ENCODE data around the gene HAPSTR1.

The HAPSTR1 gene

DNA sequence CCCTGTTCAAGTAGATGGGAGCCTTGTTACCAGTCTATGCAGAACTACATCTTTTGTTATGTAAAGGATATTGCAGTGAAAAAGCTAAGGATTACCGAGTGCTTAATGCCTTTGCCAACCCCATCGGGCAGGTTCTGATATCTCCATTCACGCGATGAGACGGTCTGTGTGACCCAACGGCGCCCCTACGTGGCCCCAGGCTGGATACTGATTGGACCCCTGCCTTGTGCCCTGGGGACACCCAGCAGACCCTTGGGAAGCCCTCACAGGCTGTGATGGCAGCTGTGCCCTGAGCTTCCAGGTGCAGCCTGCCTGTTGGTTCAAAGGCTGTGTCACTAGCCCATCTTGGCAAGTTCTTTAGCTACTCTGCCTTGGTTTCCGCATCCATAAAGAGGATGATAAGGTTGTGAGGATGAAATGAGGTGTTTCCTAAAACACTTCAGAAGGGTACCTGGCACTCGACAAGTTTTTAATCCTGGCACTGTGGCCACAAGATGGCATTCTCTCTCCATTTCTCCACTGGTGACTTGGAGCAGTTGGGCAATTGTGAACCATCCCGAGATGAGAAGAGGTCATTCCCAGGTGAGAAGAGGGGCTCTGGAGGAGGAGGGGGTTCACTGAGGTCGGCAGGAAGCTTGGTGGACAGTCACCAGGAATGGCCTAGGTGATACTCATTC is 33.6 kb downstream of the HAPSTR1 start:
- no peak for DNase-seq

DNA sequence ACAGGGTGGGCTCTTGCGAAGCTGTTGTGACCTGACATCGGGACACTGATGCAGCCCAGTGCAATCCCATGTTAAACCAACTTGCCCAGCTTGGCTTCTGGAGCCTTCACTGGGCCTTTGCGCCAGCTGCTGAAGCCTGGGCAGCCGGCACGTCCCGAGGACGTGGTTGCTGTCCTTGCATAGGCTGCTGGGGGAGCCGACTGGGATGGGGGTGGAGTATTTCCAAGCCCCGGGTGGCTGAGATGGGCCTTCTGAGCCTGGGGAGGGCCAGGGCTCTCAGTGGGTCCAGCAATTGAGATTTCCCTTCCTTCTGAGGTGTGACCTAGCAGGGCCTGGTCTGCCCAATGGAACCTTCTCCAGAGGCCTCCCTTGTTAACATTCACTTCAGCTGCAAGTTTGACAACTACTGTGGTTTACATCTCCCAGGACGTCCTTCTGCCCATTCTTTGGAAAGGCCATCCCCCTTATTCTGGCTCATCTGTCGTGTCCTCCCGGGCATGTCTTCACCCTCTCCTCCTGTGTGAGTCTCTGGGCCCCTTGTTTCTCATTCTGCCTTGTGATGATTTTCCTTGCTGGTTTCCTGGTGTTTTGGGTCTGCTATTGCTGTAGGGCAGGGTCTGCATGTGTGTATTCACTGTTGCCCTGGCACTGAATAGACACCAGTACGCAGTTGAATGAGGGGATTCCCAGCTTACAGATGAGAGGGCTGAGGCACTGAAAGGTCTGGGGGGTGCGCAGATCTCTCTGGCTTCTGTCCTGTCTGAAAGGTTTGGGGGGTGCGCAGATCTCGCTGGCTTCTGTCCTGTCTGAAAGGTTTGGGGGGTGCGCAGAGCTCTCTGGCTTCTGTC is 34.4 kb downstream of the HAPSTR1 start:
- no peak for DNase-seq

DNA sequence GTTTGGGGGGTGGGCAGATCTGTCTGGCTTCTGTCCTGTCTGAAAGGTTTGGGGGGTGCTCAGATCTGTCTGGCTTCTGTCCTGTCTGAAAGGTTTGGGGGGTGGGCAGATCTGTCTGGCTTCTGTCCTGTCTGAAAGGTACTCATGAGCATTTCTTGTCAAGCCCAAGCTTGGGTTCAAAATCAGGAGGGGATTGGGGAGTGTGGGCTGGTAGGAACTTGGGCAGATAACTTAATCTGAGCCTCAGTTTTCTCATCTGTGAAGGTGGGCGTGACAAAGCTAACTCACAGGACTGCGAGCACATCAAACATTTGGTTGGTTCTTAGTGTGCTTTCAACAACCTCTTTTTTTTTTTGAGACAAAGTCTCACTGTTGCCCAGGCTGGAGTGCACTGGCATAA is 35.2 kb downstream of the HAPSTR1 start:
- DNase-seq = no peak

DNA sequence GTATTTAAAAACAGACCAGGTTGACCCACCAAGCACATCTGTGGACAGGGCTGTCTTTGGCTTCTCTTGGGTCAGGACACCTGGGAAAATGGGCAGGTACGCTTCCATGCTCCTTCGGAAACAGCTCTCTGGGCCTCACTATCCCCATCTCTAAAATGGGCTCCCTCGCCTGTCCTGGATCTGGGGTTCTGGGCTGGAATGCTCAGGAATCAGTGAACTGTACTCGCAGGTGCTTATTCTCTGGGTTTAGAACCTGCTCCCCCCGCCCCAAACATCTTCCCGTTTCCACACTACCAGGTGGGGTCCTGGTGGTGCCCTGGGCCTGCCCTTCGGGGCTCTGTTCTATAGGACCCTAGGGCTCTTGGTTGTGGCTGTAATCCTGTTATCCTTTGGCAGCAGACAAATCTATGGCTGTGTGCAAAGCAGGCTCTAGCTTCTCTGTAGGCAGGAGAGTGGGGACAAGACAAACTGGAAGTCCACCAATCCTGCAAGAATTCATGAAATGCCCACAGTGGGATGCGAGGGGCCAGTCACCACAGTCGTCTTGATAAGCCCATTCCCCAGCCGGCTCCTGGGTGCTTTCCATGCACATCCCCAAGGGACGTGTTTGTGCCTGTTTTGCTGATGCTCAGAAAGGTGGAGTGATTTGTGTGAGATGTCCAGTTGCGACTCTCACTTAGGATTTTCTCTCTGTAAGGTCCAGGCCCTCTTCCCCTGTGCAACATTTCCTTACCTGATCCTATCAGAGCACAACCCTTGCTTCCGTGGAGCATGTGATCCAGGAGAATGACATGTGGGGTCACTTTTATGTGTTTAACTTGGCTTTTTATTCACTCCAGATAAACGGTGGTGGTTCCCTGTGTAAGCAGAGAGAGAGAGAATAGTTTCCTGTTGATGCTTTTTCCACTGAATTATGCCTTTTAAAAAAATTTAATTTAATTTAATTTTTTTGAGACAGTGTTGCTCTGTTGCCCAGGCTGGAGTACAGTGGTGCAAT is 37.2 kb downstream of the HAPSTR1 start:
- no peak for DNase-seq

DNA sequence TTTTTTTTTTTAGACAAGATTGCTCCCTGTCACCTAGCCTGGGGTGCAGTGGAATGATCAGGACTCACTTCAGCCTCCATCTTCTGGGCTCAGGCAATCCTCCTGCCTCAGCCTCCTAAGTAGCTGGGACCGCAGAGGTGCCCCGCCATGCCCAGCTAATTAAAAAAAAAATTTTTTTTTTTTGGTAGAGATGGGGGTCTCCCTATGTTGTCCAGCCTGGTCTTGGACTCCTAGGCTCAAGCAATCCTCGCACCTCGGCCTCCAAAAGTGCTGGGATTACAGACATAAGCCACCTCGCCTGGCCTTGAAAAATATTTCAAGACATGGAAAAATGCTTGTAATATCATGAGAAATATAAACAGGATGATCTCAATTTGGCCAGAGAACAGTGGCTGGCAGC is 42.9 kb downstream of the HAPSTR1 start:
- no peak for DNase-seq

DNA sequence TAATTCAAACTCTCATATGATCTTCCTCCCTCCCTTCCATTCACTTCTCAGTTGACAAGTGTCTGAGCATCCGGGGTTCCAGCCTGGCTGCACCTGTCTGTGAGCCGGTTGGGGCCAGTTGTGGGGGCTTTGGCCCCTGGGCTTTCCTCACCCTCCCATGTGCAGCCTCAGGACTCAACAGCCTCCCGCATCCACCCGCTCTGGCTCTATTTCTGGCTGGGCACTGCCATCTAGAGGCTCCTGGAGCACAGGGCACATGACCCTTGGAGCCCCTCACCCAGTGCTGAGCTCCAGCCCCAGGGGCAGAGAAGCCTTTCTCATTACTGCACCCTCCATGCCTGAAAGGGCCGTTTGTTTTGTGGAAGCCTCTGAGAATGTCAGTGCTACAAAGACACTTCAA is 43.3 kb downstream of the HAPSTR1 start:
- DNase-seq = no peak

DNA sequence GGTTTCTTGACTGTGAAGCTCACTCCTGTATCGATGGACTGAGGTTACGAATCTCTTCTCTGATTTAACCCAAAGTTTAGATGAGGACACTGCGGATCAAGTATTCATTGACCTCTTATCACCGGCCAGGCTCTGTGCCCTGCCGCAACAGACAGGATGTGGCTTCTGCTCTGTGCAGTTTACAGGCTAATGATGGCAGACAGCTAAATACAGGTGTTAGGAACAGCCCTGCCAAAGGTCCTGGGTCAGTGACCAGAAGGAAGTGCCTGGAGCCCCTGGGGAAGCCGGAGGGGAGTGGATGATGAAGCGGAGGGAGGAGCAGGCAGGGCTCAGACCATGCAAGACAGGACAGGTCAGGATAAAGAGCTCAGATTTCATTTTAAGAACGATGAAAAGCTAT is 44.4 kb downstream of the HAPSTR1 start:
- DNase-seq = no peak

DNA sequence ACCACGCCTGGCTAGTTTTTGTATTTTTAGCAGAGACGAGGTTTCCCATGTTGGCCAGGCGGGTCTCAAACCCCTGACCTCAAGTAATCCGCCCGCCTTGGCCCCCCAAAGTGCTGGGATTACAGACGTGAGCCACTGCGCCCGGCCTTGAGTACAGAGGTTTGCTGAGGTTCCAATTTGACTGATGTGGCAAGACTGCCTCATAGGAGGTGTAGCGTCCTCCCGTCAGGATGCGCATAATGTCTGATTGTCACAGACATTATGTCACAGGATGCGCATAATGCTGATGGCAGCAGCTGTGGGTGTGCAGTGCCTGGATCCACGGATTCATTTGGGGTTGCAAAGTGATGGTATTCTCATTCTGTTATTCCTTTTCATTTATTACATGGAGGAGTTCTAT is 45.2 kb downstream of the HAPSTR1 start:
- no peak for DNase-seq

DNA sequence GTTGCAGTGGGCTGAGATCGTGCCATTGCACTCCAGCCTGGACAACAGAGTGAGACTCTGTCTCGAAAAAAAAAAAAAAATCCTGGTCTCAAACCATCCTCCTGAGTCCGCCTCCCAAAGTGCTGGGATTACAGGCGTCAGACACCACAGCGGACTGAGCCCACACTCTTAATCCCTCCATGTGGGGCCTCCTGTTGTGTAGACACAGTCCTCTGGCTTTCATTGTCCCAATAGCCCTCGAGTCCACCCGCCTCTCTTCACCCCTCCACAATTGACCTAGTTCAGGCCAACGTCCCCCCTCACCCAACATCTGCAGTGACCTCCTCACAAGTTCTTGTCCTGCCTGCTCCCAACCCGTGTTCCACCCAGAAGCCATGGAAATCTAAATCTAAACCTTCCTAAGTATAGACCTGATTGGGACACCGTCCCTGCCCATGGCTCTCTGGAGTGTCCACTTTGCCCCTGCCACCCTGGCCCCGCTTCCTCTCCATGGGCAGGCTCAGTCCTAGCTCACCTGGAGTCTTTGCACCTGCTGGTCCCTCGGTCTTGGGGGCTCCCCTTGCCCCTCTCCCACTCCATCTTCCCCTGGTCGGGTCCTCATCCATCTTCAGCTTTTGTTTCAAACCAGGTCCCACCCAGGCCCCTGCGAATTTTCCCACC is 46.7 kb downstream of the HAPSTR1 start:
- no peak for DNase-seq

DNA sequence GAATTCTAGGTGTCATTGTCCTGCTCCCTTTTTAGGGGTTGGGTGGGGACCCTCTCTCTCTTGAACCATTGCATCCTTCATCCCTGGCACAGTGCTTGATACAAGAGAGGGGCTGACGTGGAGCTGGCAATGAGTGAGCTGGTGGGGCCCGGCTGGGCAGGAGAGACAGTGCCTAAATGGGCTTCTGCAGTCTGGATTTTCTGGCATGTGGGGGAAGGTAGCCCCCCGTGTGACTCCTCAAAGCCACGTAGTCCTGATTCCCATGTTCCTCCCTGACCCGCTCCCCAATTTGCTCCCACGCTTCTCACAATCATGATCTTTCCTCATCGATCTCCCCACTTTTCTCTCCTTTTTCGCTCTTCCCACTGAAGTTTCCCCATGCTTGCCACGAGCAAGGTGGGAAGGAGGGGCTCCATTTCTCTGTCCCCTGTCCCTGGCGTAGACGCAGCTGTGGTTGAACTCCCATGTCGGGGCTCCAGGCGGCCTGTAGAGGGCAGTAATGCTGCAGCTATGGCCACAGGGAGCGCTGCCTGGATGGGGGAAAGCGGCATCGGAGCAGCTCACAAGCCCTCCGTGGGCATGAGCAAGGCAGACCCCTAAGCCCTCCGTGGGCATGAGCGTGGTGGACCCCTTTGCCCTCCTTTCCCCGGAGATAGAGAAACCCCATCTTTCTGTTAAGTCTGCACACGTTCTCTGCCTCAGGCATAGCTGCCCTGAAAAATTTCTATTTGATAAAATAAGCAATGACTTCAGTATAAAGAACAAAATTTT is 47.5 kb downstream of the HAPSTR1 start:
- DNase-seq = no peak

DNA sequence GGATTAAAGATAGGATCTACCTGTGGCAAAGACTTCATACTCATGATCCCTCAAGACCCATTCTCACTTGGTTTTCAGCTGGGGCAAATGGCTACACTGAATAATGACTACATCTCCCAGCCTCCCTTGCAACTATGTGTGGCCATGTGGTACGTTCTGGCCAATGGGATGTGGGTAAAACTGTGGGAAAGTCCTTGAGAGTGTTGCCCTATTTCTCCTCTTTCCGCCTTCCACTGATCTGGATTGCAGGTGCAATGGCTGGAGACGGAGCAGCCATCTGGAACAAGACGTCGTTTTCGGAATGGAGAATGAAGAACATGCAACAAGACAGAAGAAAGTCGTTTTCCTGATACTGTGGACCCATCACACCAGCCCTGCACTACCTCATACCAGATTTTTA is 48.5 kb downstream of the HAPSTR1 start:
- DNase-seq = no peak

Data from NCI-H1417 treated with DMSO at 0.1 percent for 48 hours (cell line).